Fibroblast of mammary gland (primary cell): Measurements from ENCODE around the gene SIK2.

Source experiments
- DNase-seq: peaks from one replicate; pipeline ENCODE4 v3.0.0-alpha.2; 2010; ENCODE audit warnings: low read depth
- H3K4me3 ChIP-seq: 2 replicates; pipeline ENCODE4 v1.5.1; 2011; ENCODE audit warnings: low read depth, mild to moderate bottlenecking, low read length, moderate library complexity; ENCODE audit not compliant: control insufficient read depth
- CTCF ChIP-seq: conservative IDR thresholded peaks from 2 replicates; pipeline ENCODE4 v1.5.1; 2011; ENCODE audit warnings: low read depth, low read length, inconsistent platforms; ENCODE audit not compliant: control insufficient read depth, insufficient read depth

SIK2 gene

DNA sequence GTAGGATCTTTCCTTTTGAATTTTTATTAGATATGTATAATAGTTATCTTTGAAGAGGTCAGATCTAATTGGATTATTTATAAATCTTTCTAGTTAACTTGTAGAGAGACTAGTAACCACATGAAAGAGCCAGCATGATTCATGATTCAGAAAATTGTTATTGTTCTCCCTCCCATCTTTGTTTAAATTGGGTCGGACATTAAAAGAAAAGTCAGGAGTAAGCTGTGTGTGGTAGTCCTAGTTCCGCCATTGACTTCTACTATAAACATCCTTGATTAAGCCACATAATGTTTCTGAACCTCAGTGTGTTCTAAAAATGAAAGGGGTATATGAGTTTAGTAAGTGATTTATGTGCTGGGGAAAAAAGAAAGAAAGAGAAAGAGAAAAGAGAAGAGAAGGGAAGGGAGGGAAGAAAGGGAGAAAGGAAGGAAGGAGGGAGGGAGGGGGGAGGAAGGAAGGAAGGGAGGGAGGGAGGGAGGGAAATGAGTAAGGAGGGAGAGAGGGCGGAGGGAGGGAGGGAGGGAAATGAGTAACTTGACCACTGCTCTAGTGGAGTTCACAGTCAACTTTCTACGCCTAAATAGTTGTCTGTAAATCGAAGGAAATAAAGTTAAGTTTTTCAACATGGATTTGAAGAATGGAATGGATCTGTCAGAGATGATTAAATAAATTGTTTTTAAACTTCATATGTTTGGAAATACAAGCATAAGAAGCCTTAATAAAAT lies 32.9 kb downstream of the SIK2 start:
- no peak for TF ChIP-seq CTCF
- DNase-seq: peak; percentile 81
- H3K4me3 ChIP-seq: no peak overlapping the region

DNA sequence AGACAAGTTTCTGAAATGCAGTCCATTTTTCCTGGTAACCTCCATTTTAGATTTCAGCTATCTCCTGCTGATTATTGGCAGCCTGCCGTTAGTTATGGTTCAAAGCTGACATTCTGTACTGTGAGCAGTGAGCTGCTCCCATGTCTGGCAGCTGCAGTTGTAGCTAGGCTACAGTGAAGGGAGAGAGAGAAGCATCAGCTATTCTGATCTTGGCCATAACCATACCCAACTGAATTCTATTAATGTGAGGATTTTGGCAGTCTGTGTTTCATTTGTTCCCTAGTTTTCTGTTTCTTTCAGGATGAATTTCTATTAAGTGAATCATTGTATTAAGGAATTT lies 33.4 kb downstream of the SIK2 start:
- no peak for TF ChIP-seq CTCF
- H3K4me3 ChIP-seq: no peak overlapping the region

GRCh38 chr11:111637885-111638284 lies 35.6 kb downstream of the SIK2 start:
- TF ChIP-seq CTCF: no peak

More for the DNA sequence above, 33.4 kb downstream of the SIK2 start:
- peak; percentile 81 for DNase-seq

DNA sequence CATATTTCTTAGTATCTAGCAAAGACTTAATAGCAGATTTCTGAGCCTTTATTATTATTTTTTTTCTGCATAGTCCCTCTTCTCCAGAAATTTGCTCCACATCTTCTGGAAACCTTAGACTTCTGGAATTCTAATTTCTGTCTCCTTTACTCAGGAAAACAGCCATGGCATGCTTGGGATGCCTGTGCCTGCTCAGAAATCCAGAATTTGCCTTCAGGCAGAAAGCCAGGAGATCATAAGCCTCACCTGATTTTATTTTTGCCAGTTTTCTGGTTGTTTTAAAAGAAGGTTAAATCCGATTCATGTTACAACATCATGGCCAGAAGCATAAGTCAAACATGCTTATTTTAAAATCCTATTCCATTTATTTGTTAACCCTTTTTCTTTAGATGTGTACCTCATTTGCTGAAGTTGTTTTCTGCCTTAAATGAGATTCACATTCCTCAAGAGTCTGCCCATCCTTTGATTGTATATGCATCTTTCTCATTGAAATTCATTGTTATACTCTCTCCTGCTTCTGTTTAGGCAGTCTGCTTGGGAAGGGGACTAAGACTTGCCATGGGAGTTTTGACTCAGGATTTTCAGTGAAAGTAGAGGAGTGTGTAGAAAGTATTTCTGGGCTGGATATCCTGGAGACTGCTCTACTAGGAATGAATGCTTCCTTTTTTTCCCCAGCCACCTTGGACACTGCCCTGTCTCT lies 37.1 kb downstream of the SIK2 start:
- DNase-seq: no peak
- H3K4me3 ChIP-seq: no peak overlapping the region
- no peak for TF ChIP-seq CTCF

More at GRCh38 chr11:111637885-111638284, 35.6 kb downstream of the SIK2 start:
- no peak for DNase-seq
- no peak overlapping the region for H3K4me3 ChIP-seq

DNA sequence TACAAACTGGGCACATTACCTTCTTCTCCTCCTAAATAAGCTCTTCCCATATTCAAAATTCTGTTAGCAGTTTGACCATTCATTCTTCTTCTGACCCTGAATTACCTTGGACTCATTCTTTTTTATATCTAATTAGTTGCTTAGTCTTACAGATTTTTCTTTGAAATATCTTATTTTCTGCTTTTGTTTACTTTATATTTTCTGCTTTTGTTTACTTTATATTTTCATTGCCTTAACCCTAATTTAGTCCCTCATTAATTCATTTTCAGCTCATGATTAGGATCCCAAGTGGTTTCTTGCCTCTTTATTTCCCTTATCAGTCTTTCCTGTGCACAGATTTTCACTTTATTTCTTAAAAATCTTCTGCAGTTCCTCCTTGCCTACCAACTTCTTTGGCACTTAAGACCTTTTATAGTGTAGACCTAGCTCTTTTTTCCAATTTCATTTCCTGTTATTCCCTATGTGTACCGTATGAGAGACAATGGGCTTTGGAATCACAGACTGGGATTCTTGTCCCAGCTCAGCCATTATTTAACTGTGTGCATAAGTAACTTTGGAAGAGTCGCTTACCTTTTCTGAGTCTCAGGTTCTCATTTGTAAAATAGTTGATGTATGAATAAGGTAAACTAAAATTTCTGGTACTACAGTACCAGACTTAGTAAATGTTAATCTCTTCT lies 39.2 kb downstream of the SIK2 start:
- no peak overlapping the region for H3K4me3 ChIP-seq
- no peak for DNase-seq
- no peak for TF ChIP-seq CTCF

DNA sequence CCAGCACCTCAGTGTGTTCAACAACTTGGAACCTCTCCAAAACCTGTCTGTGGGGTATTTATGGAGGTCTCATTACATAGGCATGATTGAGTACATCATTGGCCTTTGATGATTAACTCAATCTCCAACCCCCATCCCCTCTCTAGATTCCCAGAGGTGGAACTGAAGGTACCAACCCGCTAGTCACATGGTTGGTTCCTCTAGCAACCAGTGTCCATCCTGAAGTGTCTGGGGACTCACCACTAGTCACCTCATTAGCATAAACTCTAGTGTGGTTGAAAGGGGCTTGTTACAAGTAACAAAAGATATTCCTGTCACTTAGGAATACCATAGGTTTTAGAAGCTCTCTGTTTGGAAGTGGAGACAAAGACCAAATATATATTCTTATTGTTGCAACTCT lies 40.3 kb downstream of the SIK2 start:
- H3K4me3 ChIP-seq: no peak overlapping the region
- DNase-seq: no peak
- TF ChIP-seq CTCF: no peak
